ENCODE data around the gene CLEC16A. TPM values are rescaled to one million over a fixed set of nuclear protein-coding genes. Genes with fewer than 3 reads are reported as not detected.

The CLEC16A gene
- total and polyA plus RNA-seq, 7 experiments from 2014 or later: 14.7 to 38.2 (median 31.8) TPM

DNA sequence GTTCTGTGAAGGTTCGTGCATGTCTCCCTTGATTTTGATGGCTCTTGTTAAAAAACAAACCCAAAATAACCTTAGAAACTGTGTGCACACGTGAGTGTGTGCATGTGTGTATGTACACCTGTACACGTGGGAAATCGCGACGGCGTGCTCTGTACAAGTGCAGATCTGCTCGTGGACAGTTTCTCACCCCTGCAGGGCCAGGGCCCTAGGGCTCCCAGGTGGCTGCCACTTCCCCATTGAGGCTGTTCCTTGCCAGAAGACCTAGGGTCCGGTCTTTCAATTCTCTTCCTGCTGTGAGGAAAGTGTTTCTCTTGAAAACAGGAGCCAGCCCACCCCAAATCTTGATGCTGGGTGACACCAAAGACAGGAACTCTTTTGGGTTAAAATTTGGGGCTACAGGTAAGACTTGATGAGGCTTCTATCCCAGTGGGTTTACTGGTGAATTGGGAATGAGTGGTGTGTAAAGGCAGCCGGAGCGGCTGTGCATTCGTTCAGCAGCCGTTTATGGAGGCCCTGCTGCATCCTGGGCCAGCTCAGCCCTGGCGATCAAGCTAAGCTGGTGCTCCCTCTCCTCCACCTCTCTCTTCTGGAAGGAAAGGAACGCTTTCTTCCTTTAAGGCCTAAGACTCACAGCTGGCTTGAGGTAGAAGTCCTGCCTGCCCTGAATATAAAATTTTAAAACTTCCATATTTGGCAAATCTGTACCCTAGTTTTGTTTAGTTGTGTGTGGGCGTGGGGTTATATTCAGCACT lies 137.9 kb downstream of the CLEC16A start:
- peaks cover 0 to 14% of the 10 kb centered on the region in 2 donors for H3K4me1 ChIP-seq (ENCODE audit: control insufficient read depth in 2 of 2, insufficient read depth in 2 of 2, low read length in 2 of 2)
- H3K9me3 ChIP-seq (ENCODE audit: control insufficient read depth in 2 of 3, low read length in 3 of 3): no peaks in the 10 kb centered on the region
- ChIA-PET CTCF (no interaction called here), POLR2A (no interaction called here)
- H3K27ac ChIP-seq (ENCODE audit: low read depth, low read length): no peak overlapping the region
- Mint-ChIP-seq H3K36me3 (peaks cover 4 to 32% (median 10%) of the 10 kb centered on the region in 5 donors), H3K9me3 (no peaks in the 10 kb centered on the region), H3K27ac (peak overlapping the region in 3 of 9 donors; percentile 33 to 58 (median 54)), H3K4me3 (no peak overlapping the region), H3K4me1 (peaks cover 16 to 81% (median 37%) of the 10 kb centered on the region in 7 donors), H3K27me3 (no peaks in the 10 kb centered on the region)
- intact Hi-C loops (cut with micrococcal nuclease): no loop called here
- H3K36me3 ChIP-seq (ENCODE audit: control insufficient read depth in 2 of 3, insufficient read depth in 3 of 3, low read length in 3 of 3): peaks cover 0 to 26% (median 0%) of the 10 kb centered on the region in 3 experiments
- ATAC-seq (no peak), DNase-seq (no peak)
- H3K4me3 ChIP-seq (ENCODE audit: low read length): no peak overlapping the region
- H3K27me3 ChIP-seq (ENCODE audit: control insufficient read depth in 2 of 2, insufficient read depth in 2 of 2, low read length in 2 of 2): no peaks in the 10 kb centered on the region

DNA sequence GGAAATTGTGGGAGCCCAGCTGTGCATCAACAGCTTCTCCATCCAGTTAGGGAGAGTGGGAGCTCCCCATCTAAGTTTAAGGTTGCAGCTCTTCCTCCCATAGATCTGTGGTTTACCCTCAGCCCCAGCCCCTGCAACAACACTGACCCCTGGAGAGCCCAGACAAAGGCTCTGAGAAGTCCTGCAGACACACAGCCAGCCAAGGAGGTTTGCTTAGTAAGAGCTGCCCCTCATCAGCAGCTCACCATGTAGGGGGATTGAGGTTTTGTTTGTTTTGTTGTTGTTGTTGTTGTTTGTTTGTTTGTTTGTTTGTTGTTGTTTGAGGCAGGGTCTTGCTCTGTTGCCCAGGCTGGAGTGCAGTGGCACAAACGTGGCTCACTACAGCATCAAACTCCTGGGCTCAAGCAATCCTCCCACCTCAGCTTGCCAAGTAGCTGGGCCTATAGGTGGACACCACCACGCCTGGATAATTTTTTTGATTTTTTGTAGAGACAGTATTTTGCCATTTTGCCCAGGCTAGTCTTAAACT lies 138.6 kb downstream of the CLEC16A start:
- H3K36me3 Mint-ChIP-seq: peaks cover 4 to 27% (median 5%) of the 10 kb centered on the region in 5 donors
- intact Hi-C loops (cut with micrococcal nuclease): no loop called here
- DNase-seq: no peak
- ATAC-seq: no peak
- H3K27ac Mint-ChIP-seq: peak overlapping the region in 6 of 9 donors; percentile 34 to 70 (median 56)
- no peak overlapping the region for H3K27ac ChIP-seq (ENCODE audit: low read depth, low read length)
- no peaks in the 10 kb centered on the region for H3K27me3 ChIP-seq (ENCODE audit: control insufficient read depth in 2 of 2, insufficient read depth in 2 of 2, low read length in 2 of 2)
- H3K27me3 Mint-ChIP-seq: no peaks in the 10 kb centered on the region
- H3K4me3 ChIP-seq (ENCODE audit: low read length): no peak overlapping the region
- peaks cover 14 to 81% (median 38%) of the 10 kb centered on the region in 7 donors for H3K4me1 Mint-ChIP-seq
- ChIA-PET CTCF (no interaction called here), POLR2A (interaction anchor here (1.0 kb wide), 1 partner anchor 12 kb away, joined by 3 read pairs; no protein-coding TSS in a partner anchor)
- peaks cover 0 to 19% of the 10 kb centered on the region in 2 donors for H3K4me1 ChIP-seq (ENCODE audit: control insufficient read depth in 2 of 2, insufficient read depth in 2 of 2, low read length in 2 of 2)
- no peaks in the 10 kb centered on the region for H3K9me3 ChIP-seq (ENCODE audit: control insufficient read depth in 2 of 3, low read length in 3 of 3)
- H3K4me3 Mint-ChIP-seq: no peak overlapping the region
- H3K36me3 ChIP-seq (ENCODE audit: control insufficient read depth in 2 of 3, insufficient read depth in 3 of 3, low read length in 3 of 3): peaks cover 0 to 26% (median 0%) of the 10 kb centered on the region in 3 experiments
- no peaks in the 10 kb centered on the region for H3K9me3 Mint-ChIP-seq

DNA sequence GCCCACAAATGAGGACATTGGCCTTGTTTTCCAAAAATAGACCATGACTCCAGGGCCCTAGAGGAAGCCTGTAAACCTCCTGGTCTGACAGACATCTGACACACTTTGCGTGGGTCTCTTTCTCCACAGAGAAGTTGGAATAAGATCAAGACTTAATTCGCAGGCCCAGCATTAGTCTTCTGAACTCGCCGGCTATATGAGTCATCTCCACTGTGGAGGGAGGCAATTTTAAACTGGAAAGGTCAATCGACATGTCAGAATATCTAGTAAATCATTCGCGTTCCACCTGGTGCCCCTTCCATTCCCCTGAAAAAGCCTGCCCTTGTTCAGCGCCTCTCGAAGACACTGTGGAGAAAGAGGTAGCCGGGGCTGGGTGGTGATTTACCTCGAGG lies 140.1 kb downstream of the CLEC16A start:
- H3K4me3 Mint-ChIP-seq: no peak overlapping the region
- ATAC-seq (no peak), DNase-seq (no peak)
- Histone ChIP-seq H3K27ac (ENCODE audit: low read depth, low read length) (no peak overlapping the region), H3K27me3 (ENCODE audit: control insufficient read depth in 2 of 2, insufficient read depth in 2 of 2, low read length in 2 of 2) (no peaks in the 10 kb centered on the region), H3K4me3 (ENCODE audit: low read length) (no peak overlapping the region), H3K9me3 (ENCODE audit: control insufficient read depth in 2 of 3, low read length in 3 of 3) (no peaks in the 10 kb centered on the region), H3K36me3 (ENCODE audit: control insufficient read depth in 2 of 3, insufficient read depth in 3 of 3, low read length in 3 of 3) (peaks cover 0 to 26% (median 0%) of the 10 kb centered on the region in 3 experiments), H3K4me1 (ENCODE audit: control insufficient read depth in 2 of 2, insufficient read depth in 2 of 2, low read length in 2 of 2) (peaks cover 0 to 22% of the 10 kb centered on the region in 2 donors)
- intact Hi-C loops (cut with micrococcal nuclease): no loop called here
- H3K4me1 Mint-ChIP-seq: peaks cover 12 to 80% (median 38%) of the 10 kb centered on the region in 7 donors
- no peaks in the 10 kb centered on the region for H3K27me3 Mint-ChIP-seq
- H3K27ac Mint-ChIP-seq: peak overlapping the region in 3 of 9 donors; percentile 5 to 49 (median 34)
- POLR2A ChIA-PET: no interaction called here
- CTCF ChIA-PET: no interaction called here
- no peaks in the 10 kb centered on the region for H3K9me3 Mint-ChIP-seq
- H3K36me3 Mint-ChIP-seq: peaks cover 3 to 25% (median 4%) of the 10 kb centered on the region in 5 donors

DNA sequence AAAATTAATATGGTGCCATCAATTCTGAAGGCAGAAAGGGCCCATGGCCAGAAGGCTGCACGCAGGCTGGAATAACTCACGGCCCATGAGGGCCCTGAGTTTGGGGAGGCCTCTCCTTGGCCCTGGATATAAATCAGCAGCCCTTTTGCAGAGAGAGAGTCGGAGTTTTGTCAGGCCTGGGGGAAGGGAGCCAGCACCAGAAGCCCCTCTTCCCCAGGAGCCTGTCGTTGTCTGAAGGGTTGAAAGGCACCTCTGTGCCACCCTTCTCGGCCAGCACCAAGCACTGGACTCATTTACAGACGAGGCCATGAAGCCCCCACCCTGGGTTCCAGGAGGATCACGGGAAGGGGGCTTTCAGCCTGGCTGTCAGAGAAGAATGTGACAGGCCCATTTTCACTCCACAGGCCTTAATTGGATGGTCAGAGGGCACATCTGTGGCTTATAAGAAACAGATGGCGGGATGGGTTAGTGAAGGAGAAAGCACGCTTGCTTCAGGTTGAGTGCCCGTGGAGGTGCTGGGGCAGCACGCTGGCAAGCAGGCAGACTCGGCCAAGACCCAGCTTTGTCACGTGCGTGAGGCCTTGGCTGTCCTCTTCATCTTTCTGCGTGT lies 140.6 kb downstream of the CLEC16A start:
- Histone ChIP-seq H3K27me3 (ENCODE audit: control insufficient read depth in 2 of 2, insufficient read depth in 2 of 2, low read length in 2 of 2) (no peaks in the 10 kb centered on the region), H3K4me1 (ENCODE audit: control insufficient read depth in 2 of 2, insufficient read depth in 2 of 2, low read length in 2 of 2) (peaks cover 0 to 17% of the 10 kb centered on the region in 2 donors), H3K4me3 (ENCODE audit: low read length) (no peak overlapping the region), H3K9me3 (ENCODE audit: control insufficient read depth in 2 of 3, low read length in 3 of 3) (no peaks in the 10 kb centered on the region), H3K36me3 (ENCODE audit: control insufficient read depth in 2 of 3, insufficient read depth in 3 of 3, low read length in 3 of 3) (peaks cover 0 to 22% (median 0%) of the 10 kb centered on the region in 3 experiments), H3K27ac (ENCODE audit: low read depth, low read length) (no peak overlapping the region)
- H3K4me3 Mint-ChIP-seq: no peak overlapping the region
- POLR2A ChIA-PET: no interaction called here
- peaks cover 0 to 27% (median 3%) of the 10 kb centered on the region in 5 donors for H3K36me3 Mint-ChIP-seq
- DNase-seq: no peak
- H3K27me3 Mint-ChIP-seq: no peaks in the 10 kb centered on the region
- intact Hi-C loops (cut with micrococcal nuclease): no loop called here
- CTCF ChIA-PET: no interaction called here
- ATAC-seq: no peak
- peaks cover 11 to 78% (median 38%) of the 10 kb centered on the region in 7 donors for H3K4me1 Mint-ChIP-seq
- H3K27ac Mint-ChIP-seq: peak overlapping the region in 2 of 9 donors; percentile 34 to 72
- H3K9me3 Mint-ChIP-seq: no peaks in the 10 kb centered on the region

DNA sequence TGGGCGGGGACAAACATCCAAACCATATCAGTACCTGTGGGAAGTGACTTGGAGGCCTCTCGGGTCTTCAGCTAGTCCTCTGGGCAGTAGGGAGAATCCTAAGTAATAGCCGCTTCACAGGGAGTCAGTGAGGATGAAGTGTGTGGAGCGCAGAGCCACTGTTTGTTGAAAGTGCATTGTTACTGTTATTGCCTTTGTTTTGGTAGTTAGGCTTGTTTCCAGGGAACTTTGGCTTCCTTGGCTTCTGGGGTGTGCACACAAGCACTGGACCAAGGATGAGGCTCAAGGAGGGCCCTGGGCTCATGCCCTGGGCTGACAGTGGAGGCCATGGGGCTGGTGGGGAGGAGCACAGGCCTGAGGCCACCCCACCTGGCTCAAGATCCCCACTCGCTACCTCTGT lies 141.6 kb downstream of the CLEC16A start:
- no peak overlapping the region for H3K4me3 ChIP-seq (ENCODE audit: low read length)
- DNase-seq: no peak
- no peak overlapping the region for H3K27ac ChIP-seq (ENCODE audit: low read depth, low read length)
- H3K27me3 ChIP-seq (ENCODE audit: control insufficient read depth in 2 of 2, insufficient read depth in 2 of 2, low read length in 2 of 2): no peaks in the 10 kb centered on the region
- peaks cover 0 to 17% of the 10 kb centered on the region in 2 donors for H3K4me1 ChIP-seq (ENCODE audit: control insufficient read depth in 2 of 2, insufficient read depth in 2 of 2, low read length in 2 of 2)
- peaks cover 0 to 20% (median 0%) of the 10 kb centered on the region in 3 experiments for H3K36me3 ChIP-seq (ENCODE audit: control insufficient read depth in 2 of 3, insufficient read depth in 3 of 3, low read length in 3 of 3)
- Mint-ChIP-seq H3K27ac (peak overlapping the region in 2 of 9 donors; percentile 23 to 40), H3K4me1 (peaks cover 11 to 71% (median 36%) of the 10 kb centered on the region in 7 donors), H3K36me3 (peaks cover 0 to 21% (median 4%) of the 10 kb centered on the region in 5 donors), H3K9me3 (no peaks in the 10 kb centered on the region), H3K27me3 (no peaks in the 10 kb centered on the region), H3K4me3 (no peak overlapping the region)
- ChIA-PET CTCF (no interaction called here), POLR2A (no interaction called here)
- intact Hi-C loops (cut with micrococcal nuclease): no loop called here
- no peak for ATAC-seq
- no peaks in the 10 kb centered on the region for H3K9me3 ChIP-seq (ENCODE audit: control insufficient read depth in 2 of 3, low read length in 3 of 3)

DNA sequence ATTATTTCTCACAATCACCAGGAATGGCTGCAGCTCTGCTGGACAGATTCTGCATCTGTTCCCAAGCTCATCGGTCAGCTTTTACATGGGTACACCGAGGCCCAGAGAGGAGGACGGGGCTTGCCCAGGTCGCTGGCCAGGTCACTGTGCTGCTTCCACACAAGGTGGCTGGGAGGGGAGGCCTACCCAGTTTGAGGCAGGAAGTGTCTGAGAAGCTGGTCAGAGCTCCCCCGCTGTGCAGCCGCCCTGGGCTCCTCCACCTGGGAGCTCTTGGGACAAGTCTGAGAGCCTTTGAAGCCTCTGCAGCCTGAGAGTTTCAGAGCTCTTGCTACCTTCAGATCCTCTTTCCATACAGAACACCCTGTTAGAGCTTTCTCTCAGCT lies 143.3 kb downstream of the CLEC16A start:
- no peaks in the 10 kb centered on the region for H3K9me3 Mint-ChIP-seq
- no peaks in the 10 kb centered on the region for H3K27me3 Mint-ChIP-seq
- ChIA-PET POLR2A (interaction anchor here (1.5 kb wide), 1 partner anchor 145 kb away, joined by 3 read pairs; the partner anchor contains the start of gene DEXI), CTCF (no interaction called here)
- intact Hi-C loops (cut with micrococcal nuclease): no loop called here
- peak overlapping the region in 5 of 9 donors; percentile 48 to 84 (median 79) for H3K27ac Mint-ChIP-seq
- no peaks in the 10 kb centered on the region for H3K27me3 ChIP-seq (ENCODE audit: control insufficient read depth in 2 of 2, insufficient read depth in 2 of 2, low read length in 2 of 2)
- H3K9me3 ChIP-seq (ENCODE audit: control insufficient read depth in 2 of 3, low read length in 3 of 3): no peaks in the 10 kb centered on the region
- peaks cover 0 to 15% (median 0%) of the 10 kb centered on the region in 3 experiments for H3K36me3 ChIP-seq (ENCODE audit: control insufficient read depth in 2 of 3, insufficient read depth in 3 of 3, low read length in 3 of 3)
- H3K27ac ChIP-seq (ENCODE audit: low read depth, low read length): peak overlapping the region; percentile 38
- H3K4me3 Mint-ChIP-seq: peak overlapping the region in 6 of 10 donors; percentile 17 to 52 (median 41)
- peak; percentile 4 for ATAC-seq
- H3K36me3 Mint-ChIP-seq: peaks cover 0 to 14% (median 4%) of the 10 kb centered on the region in 5 donors
- no peak for DNase-seq
- H3K4me1 ChIP-seq (ENCODE audit: control insufficient read depth in 2 of 2, insufficient read depth in 2 of 2, low read length in 2 of 2): peaks cover 0 to 18% of the 10 kb centered on the region in 2 donors
- H3K4me1 Mint-ChIP-seq: peaks cover 15 to 70% (median 40%) of the 10 kb centered on the region in 7 donors
- H3K4me3 ChIP-seq (ENCODE audit: low read length): no peak overlapping the region
